Sigmoid colon (tissue), 4 donors: ENCODE results near the gene ARMH1.

ENCODE experiments used
- POLR2AphosphoS5 ChIP-seq, 4 donors: sonication (generic); formaldehyde crosslinking; IDR thresholded peaks; one replicate each; pipeline ENCODE4 v1.6.1; 2017; ENCODE audit warnings: antibody characterized with exemption in 4 of 4
- TF ChIP-seq, protein P1 (sequence below), 4 experiments: fragments of 450-650 bp in 3 of 4; fragments of 200-600 bp in 1 of 4; IDR thresholded peaks; one replicate each; pipeline ENCODE4 v1.5.1; 2016 to 2019; ENCODE audit warnings: antibody characterized with exemption in 4 of 4, mild to moderate bottlenecking in 3 of 4, moderate library complexity in 2 of 4

- TF ChIP-seq POLR2AphosphoS5 (IDR thresholded peaks at IDR 0.05), result no peak
- TF ChIP-seq, protein P1, sequence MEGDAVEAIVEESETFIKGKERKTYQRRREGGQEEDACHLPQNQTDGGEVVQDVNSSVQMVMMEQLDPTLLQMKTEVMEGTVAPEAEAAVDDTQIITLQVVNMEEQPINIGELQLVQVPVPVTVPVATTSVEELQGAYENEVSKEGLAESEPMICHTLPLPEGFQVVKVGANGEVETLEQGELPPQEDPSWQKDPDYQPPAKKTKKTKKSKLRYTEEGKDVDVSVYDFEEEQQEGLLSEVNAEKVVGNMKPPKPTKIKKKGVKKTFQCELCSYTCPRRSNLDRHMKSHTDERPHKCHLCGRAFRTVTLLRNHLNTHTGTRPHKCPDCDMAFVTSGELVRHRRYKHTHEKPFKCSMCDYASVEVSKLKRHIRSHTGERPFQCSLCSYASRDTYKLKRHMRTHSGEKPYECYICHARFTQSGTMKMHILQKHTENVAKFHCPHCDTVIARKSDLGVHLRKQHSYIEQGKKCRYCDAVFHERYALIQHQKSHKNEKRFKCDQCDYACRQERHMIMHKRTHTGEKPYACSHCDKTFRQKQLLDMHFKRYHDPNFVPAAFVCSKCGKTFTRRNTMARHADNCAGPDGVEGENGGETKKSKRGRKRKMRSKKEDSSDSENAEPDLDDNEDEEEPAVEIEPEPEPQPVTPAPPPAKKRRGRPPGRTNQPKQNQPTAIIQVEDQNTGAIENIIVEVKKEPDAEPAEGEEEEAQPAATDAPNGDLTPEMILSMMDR (IDR thresholded peaks at IDR 0.05), result peak; percentile 53 to 91 (median 78)
These were observed 40.5 kb downstream of the ARMH1 start for GRCh38 chr1:44714944-44715571.
